Neural progenitor cell (in vitro differentiated cells): ENCODE results near the gene HEATR5B. TPM values are rescaled to one million over a fixed set of nuclear protein-coding genes. Genes with fewer than 3 reads are reported as not detected.
A peak's percentile ranks its signal among the peaks of the same experiment; 100 is the strongest.

Experiments
- DNase-seq: peaks from one replicate; pipeline ENCODE4 v3.0.0-alpha.2; 2016; ENCODE audit warnings: low spot score
- H2AFZ ChIP-seq: fragments of 200-600 bp; sonication (generic); replicated peaks from 2 replicates; pipeline ENCODE4 v1.6.1; 2016; ENCODE audit warnings: antibody characterized with exemption
- H3F3A ChIP-seq: fragments of 200-600 bp; sonication (generic); 2 replicates; pipeline ENCODE4 v1.6.1; 2016; ENCODE audit warnings: antibody characterized with exemption, low read depth
- H3K27ac ChIP-seq: fragments of 200-600 bp; sonication (generic); 2 replicates; pipeline ENCODE4 v1.5.1; 2016; ENCODE audit warnings: mild to moderate bottlenecking
- H3K27me3 ChIP-seq: fragments of 200-600 bp; sonication (generic); 2 replicates; pipeline ENCODE4 v1.6.1; 2016; ENCODE audit warnings: mild to moderate bottlenecking, moderate library complexity
- H3K36me3 ChIP-seq: fragments of 200-600 bp; sonication (generic); 2 replicates; pipeline ENCODE4 v1.5.1; 2016
- H3K4me1 ChIP-seq: fragments of 200-600 bp; sonication (generic); 2 replicates; pipeline ENCODE4 v1.6.1; 2016; ENCODE audit warnings: mixed run types
- H3K4me2 ChIP-seq: fragments of 200-600 bp; sonication (generic); 2 replicates; pipeline ENCODE4 v1.6.1; 2016
- H3K4me3 ChIP-seq: fragments of 200-600 bp; sonication (generic); 2 replicates; pipeline ENCODE4 v1.5.1; 2016
- H3K79me2 ChIP-seq: fragments of 200-600 bp; sonication (generic); 2 replicates; pipeline ENCODE4 v1.6.1; 2016; ENCODE audit warnings: low read depth
- H3K9ac ChIP-seq: fragments of 200-600 bp; sonication (generic); 2 replicates; pipeline ENCODE4 v1.6.1; 2016
- H3K9me3 ChIP-seq: fragments of 200-600 bp; sonication (generic); 2 replicates; pipeline ENCODE4 v1.5.1; 2016; ENCODE audit warnings: low read depth
- H4K20me1 ChIP-seq: fragments of 200-600 bp; sonication (generic); 2 replicates; pipeline ENCODE4 v1.6.1; 2016; ENCODE audit warnings: low read depth
- H3K27ac Mint-ChIP-seq: 3 replicates; pipeline ENCODE4 v1.8.0; 2021; ENCODE audit warnings: mixed read lengths
- H3K27me3 Mint-ChIP-seq: 2 replicates; pipeline ENCODE4 v1.8.0; 2022; ENCODE audit warnings: low read depth, mild to moderate bottlenecking, inconsistent platforms, moderate library complexity, mixed read lengths; ENCODE audit not compliant: insufficient read depth
- H3K36me3 Mint-ChIP-seq: 3 replicates; pipeline ENCODE4 v1.8.0; 2021; ENCODE audit warnings: mixed read lengths
- H3K4me1 Mint-ChIP-seq: 3 replicates; pipeline ENCODE4 v1.8.0; 2021; ENCODE audit warnings: mixed read lengths
- H3K4me3 Mint-ChIP-seq: 3 replicates; pipeline ENCODE4 v1.8.0; 2021; ENCODE audit warnings: mild to moderate bottlenecking, moderate library complexity, mixed read lengths
- H3K9me3 Mint-ChIP-seq: 3 replicates; pipeline ENCODE4 v1.8.0; 2020; ENCODE audit warnings: mixed read lengths
- CTCF ChIP-seq: fragments of 200-600 bp; sonication (generic); IDR thresholded peaks from 2 replicates; pipeline ENCODE4 v1.5.1; 2017; ENCODE audit warnings: antibody characterized with exemption, mild to moderate bottlenecking
- EZH2 ChIP-seq: fragments of 200-600 bp; sonication (generic); IDR thresholded peaks from 2 replicates; pipeline ENCODE4 v1.6.1; 2017; ENCODE audit warnings: antibody characterized with exemption, mild to moderate bottlenecking, moderate library complexity
- EZH2phosphoT487 ChIP-seq: fragments of 200-600 bp; sonication (generic); IDR thresholded peaks from 2 replicates; pipeline ENCODE4 v1.6.1; 2017; ENCODE audit warnings: antibody characterized with exemption
- total RNA-seq: library from RNA; depleted of rRNA; stranded (reverse); fragments of >200 nt; gene quantifications from 2 replicates; pipeline ENCODE4 v1.2.3, GENCODE V29; 2015; ENCODE audit warnings: low replicate concordance

The HEATR5B gene
- total RNA-seq, 1 donor from 2014 or later = 23.7 TPM

- Mint-ChIP-seq H3K27ac (no peak overlapping the region), H3K36me3 (no peaks in the 10 kb centered on the region), H3K4me3 (no peak overlapping the region), H3K4me1 (peaks cover 12% of the 10 kb centered on the region), H3K27me3 (no peaks in the 10 kb centered on the region), H3K9me3 (no peaks in the 10 kb centered on the region)
- H3K4me2 ChIP-seq = peak overlapping the region; percentile 88
- peaks cover 4% of the 10 kb centered on the region for H3K4me1 ChIP-seq
- no peak for TF ChIP-seq EZH2phosphoT487
- no peak for TF ChIP-seq EZH2
- no peak for TF ChIP-seq CTCF
- H2AFZ ChIP-seq = peak overlapping the region; percentile 87
- H3K36me3 ChIP-seq = no peaks in the 10 kb centered on the region
- H3F3A ChIP-seq = peaks cover 6% of the 10 kb centered on the region
- no peak overlapping the region for H3K27ac ChIP-seq
- no peaks in the 10 kb centered on the region for H4K20me1 ChIP-seq
- H3K79me2 ChIP-seq = peaks cover 9% of the 10 kb centered on the region
- peak; percentile 3 for DNase-seq
- H3K4me3 ChIP-seq = peak overlapping the region; percentile 63
- H3K27me3 ChIP-seq = no peaks in the 10 kb centered on the region
- peak overlapping the region; percentile 1 for H3K9ac ChIP-seq
- no peaks in the 10 kb centered on the region for H3K9me3 ChIP-seq
These were observed 625 bp upstream of the HEATR5B start for GRCh38 chr2:37084797-37085196.

GRCh38 chr2:37080689-37081088 lies 3.5 kb downstream of the HEATR5B start:
- Histone ChIP-seq H3K4me3 (no peak overlapping the region), H3K36me3 (peaks cover 6% of the 10 kb centered on the region), H3K9me3 (no peaks in the 10 kb centered on the region), H3K79me2 (peaks cover 9% of the 10 kb centered on the region), H3F3A (peaks cover 6% of the 10 kb centered on the region), H3K27ac (no peak overlapping the region), H3K9ac (no peak overlapping the region), H4K20me1 (no peaks in the 10 kb centered on the region), H2AFZ (no peak overlapping the region), H3K4me1 (peaks cover 4% of the 10 kb centered on the region), H3K4me2 (no peak overlapping the region), H3K27me3 (no peaks in the 10 kb centered on the region)
- TF ChIP-seq EZH2 (no peak), EZH2phosphoT487 (no peak), CTCF (no peak)
- Mint-ChIP-seq H3K4me3 (no peak overlapping the region), H3K27me3 (no peaks in the 10 kb centered on the region), H3K4me1 (peaks cover 12% of the 10 kb centered on the region), H3K36me3 (peaks cover 5% of the 10 kb centered on the region), H3K9me3 (no peaks in the 10 kb centered on the region), H3K27ac (no peak overlapping the region)
- no peak for DNase-seq

- no peak overlapping the region for H3K4me3 Mint-ChIP-seq
- peaks cover 10% of the 10 kb centered on the region for H3K36me3 ChIP-seq
These were observed 3.9 kb downstream of the HEATR5B start for GRCh38 chr2:37080266-37080665.

More at GRCh38 chr2:37080266-37080665, 3.9 kb downstream of the HEATR5B start:
- TF ChIP-seq EZH2phosphoT487 (no peak), EZH2 (no peak), CTCF (no peak)
- Histone ChIP-seq H3K9me3 (no peaks in the 10 kb centered on the region), H3K4me3 (no peak overlapping the region), H4K20me1 (no peaks in the 10 kb centered on the region), H3K27me3 (no peaks in the 10 kb centered on the region), H3K4me1 (peaks cover 4% of the 10 kb centered on the region), H2AFZ (no peak overlapping the region), H3F3A (peaks cover 6% of the 10 kb centered on the region), H3K27ac (no peak overlapping the region), H3K4me2 (no peak overlapping the region), H3K79me2 (peaks cover 9% of the 10 kb centered on the region), H3K9ac (no peak overlapping the region)
- Mint-ChIP-seq H3K27ac (no peak overlapping the region), H3K9me3 (no peaks in the 10 kb centered on the region), H3K36me3 (peaks cover 5% of the 10 kb centered on the region), H3K4me1 (peaks cover 12% of the 10 kb centered on the region), H3K27me3 (no peaks in the 10 kb centered on the region)
- no peak for DNase-seq
